HG03575 (cell line): ENCODE data around the gene CTBS.
"Not testable (repeated sequence)": the region's sequence is repeated elsewhere in the genome, so short reads cannot be mapped to it uniquely, and the experiment has no call there.

Experiments
- ATAC-seq: cut with Tn5 transposase; IDR thresholded peaks from one replicate; pipeline ENCODE4 v1.9.1; 2021; ENCODE audit not compliant: unreplicated experiment, insufficient number of reproducible peaks, low FRiP score; ENCODE audit errors: extremely low read depth

CTBS gene

DNA sequence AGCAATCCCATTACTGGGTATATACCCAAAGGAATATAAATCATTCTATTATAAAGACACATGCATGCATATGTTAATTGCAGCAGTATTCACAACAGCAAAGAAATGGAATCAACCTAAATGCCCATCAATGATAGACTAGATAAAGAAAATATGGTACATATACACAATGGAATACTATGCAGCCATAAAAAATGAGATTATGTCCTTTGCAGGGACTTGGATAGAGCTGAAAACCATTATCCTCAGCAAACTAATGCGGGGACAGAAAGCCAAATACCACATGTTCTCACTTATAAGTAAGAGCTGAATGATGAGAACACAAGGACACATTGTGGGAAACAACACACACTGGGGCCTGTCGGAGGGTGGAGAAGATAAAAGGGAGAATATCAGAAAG lies 20.7 kb upstream of the CTBS start:
- ATAC-seq, result not testable (repeated sequence)

DNA sequence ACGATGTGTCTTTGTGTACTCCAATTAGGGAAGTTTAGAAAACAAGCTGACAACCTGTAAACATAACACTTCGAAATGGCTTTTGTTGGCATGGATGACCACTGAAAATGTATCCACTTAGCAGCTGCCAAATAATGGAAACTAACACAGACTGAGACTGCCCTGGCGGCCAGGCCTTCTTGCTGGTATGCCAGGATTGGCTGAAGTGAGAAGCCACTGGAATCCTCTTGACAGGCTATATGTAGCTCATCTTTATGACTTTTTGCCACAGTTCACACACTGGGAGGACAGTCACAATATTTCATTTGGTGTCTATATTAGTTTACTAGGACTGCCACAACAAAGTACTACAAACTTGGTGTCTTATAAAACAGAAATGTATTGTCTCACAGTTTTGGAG lies 12.9 kb upstream of the CTBS start:
- ATAC-seq, result no peak

DNA sequence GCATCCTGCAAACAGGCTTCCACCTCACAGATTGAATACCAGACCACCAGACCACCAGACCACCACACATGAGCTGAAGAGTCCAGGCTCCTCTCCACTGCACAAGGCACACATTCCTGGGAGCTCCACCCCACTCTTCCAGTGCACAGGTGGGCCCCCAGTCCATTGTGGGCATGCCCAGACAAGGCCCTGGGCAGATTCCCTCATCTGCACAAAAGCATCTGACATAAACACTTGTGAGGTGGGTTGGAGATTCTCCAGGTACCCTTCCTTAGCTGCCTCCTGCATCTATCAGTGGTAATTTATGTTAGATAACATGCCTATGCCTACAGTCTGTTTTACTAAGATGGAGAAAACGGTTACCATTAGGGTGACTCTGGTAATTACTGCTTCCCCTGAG lies 11.6 kb upstream of the CTBS start:
- no peak for ATAC-seq

DNA sequence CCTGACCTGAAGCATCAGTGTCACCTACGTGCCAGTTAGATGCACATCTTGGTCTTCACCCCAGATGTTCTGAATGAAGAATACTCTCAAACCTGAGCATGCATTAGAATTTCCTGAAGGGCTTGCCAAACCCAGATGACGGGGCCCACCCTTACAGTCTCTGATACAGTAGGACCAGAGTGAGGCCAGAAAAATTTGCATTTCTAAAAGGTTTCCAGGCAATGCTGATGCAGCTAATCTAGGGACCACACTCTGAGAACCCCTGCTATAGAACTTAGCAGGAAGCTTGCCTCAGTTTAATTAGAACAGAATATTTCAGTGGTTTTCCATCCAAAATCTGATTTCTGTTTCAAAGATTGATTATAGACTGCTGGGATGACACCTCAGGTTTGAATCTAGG lies 9.9 kb upstream of the CTBS start:
- no peak for ATAC-seq

DNA sequence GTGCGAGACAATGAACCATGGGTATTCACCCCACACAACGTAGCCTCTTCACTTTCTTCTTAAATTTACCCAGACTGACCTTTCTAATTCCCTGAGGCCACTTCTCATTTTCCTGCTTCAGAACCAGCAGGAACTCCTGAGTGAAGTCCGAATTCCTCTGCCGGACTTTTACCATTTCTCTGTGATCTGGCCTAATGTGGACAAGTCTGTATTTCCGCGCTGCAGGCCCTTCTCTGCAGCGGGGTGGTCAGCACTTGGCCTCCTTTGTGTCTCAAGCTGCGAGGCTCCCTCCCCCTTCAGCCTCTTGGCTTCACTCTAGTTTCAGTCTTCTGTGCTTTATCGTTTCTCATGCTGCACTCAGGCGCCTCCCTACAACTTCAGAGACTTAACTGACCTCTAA lies 9.4 kb upstream of the CTBS start:
- ATAC-seq, result no peak

DNA sequence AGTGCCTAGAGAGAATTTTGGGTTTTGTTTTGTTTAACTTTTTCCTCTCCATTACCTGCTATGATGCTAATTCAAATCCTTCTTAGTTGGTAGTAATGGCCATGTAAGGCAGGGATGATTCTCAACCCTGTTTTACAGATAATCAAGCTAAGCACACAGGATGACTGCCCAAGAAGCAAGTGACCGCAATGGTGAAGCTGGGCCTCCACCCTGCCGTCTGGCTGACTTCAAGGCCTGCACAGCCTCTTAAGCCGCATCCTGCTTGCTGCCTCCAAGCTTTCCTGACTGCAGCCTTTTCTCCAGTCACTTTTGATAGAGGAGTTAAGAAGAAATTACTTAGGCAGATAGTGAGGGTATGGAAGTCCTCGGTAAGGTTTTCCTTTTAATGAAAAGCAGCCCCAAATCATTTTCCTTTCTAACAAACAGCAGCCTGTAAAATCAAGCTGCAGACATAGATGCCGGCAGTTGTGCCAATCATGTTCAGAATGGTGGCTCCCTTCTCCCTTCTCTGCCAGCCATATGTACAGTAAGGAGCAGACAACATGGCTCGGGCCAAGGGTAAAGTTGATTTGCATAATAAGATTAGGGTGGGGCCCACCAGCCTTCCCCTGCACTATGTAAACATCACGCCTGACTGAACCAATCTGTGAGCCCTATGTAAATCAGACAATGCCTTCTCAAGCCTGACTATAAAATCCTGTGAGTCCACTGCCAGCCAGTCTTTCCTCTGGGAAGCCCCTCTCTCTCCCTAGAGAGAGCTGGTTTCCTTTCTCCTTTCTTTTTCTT lies 8.8 kb upstream of the CTBS start:
- ATAC-seq, result no peak

DNA sequence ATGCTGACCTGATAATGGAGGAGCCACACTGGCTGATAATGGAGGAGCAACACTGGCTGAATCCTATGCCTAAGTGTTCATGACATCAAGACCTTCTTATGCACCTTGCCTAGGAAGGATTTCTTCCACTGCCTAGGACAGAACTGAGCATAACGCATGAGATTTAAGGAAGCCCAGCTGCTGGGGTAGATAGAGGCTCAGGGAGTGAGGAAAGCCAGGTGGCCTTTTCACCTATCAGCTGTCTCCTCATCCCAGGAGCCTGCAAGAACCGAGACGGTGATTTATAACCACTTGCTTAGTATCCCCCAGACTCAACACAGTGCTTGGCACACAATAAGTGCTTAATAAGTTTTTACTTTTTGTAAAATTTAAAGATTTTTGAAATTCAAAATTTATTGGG lies 7.4 kb upstream of the CTBS start:
- no peak for ATAC-seq

DNA sequence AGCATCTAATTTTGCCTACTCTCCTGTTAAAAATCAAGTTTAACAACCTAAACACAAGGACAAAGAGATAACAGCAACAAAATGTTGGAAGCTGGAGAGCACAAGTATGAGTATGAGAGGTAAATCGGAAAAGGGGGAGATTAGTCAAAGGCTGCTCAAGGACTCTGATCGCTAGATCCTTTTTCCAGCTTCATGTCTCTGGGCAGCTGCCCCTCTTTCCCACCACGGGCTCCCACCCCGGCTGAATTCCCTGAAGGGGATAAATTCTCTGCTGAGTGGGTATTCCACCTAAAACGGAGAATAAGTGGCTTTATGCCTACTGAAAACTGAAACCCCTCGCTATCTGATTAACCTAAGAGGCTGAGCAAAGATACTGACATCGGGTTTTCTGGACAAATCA lies 696 bp upstream of the CTBS start:
- ATAC-seq, result no peak

DNA sequence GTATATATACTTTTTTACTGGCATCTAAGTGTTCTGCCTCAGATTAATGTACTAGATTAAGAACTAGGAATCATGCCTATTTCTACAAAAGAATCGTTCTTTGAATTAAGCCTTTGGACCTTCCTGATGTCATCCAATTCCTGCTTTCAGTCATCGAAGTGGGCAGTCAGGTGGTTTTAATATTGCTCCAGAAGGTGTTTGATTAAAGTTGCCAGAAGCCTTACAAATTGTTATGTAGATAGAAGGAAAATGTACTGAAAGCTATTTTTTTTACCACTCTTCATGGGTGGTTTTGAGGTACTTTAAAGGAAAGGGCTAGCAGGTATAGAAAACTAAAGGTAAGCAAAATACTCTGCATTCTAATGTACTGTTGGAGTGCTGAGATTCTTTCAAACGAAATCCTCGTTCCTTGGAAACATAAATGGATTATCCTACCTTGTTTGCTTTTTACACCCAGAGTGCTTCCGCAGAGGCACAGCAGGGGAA lies 716 bp downstream of the CTBS start:
- no peak for ATAC-seq

DNA sequence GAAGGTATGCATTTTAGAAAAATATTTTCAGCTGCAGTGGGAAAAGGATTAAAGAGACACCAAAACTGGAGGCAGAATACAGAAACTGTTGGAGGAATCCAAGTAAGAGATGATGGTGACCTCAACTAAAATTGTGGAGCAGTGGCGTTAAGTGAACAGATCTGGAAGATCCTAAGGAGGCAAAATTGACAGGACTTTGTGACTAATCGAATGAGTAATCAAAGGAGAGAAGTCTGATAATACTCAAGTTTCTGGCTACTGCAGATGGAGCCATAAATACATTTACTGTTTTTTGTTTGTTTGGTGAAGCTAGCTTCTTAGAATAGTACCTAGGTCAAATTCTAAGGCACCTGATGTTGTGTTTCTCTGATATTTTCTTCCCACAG lies 3.1 kb downstream of the CTBS start:
- no peak for ATAC-seq

DNA sequence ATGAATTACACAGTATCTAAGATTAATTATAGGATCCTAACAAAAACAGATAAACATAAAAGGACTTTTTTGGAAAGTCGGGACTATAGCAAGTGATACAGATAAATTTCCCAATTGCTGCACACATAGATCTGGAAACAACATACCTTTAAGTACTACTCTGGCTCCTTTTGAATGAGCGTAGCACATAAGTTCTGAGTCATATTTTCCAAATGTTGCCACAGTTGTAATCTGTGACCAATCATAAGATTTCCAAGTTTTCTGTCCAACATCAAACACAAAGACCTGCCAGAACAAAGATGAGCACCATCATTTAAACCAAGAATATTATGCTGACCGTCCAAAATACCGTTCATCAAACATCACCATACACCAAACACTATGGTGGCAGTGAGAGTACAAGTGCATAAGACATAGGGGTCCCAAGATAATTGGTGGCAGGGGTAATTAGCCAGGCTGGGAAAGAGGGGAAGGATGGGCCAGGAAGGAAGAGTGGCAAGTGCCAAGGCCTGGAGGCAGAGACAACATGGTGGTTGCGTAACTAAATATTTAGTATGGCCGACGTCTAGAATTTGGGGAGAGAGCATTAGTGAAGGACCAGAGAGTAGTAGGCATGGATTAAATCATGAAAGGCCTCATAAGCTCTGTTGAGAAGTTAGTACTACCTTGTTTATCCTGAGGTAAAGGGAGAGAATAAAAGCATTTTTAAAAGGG lies 3.6 kb downstream of the CTBS start:
- ATAC-seq, result no peak

DNA sequence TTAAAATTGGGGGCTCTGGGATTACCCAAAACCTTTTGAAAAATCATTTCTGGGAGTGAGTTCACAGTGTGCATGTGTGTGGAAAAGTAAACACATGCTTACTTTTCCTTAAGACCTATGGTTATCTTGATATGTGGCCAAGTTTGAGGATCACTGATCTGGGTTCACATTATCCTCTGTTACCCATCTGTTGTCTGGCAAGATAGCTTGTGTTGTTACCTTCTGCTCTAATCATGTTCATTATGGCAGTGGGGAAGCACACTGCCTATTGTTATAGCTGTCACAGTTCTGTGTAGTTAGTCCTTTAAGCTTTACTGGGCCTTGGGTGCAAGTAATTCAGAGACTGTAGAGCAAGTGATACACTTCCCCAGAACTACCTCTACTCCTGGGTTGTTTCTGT lies 5.0 kb downstream of the CTBS start:
- no peak for ATAC-seq

DNA sequence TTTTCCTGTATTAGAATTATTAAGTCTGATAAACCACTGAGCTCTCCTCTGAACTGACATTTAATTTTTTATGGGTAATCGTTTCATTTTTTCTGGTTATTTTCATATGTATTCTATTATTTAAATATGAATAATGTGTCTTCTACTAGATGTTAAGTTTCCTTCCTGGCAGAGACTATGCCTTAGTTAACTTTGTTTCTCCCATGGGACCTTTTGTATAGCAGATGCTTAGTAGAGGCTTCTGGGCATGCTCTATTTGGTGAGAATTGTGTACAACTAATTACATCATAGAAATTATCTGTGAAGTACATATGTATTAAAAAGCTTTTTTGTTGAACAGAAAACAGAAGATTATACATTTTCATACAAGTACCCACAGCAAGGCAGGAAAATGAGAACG lies 23.4 kb downstream of the CTBS start:
- ATAC-seq, result no peak

DNA sequence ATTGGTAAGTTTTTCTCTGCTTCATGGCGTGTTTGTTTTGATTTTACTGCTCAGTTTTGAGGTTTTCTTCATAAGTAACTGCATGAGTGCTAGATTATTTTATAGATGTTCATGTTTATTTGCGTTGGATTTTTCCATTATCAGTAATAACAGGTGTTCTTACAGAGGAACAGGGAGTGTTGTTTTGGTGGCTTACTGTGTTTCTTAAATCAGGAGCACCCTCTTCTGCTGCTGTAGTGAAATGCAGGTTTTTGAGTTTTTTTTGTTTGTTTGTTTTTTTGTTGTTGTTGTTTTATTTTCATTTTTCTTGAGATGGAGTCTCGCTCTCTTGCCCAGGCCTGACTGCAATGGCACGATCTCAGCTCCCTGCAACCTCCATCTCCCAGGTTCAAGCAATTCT lies 32.6 kb downstream of the CTBS start:
- no peak for ATAC-seq

DNA sequence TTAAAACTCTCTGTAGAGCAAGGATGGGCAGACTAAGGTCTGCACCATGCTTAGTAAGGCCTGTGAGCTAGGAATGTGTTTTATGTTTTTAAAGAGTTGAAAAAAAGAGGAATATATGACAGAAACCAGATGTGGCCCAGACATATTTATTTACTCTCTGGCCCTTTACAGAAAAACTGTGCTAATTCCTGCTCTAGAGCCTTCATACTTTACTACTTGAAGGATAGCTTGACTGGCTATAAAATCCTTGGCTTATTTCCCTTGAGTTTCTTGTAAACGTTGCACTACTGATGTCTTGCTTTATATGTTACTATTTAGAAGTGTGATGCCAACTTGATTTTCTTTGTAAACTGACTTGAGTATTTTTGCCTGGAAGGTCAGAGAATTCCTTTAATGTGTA lies 33.5 kb downstream of the CTBS start:
- no peak for ATAC-seq

DNA sequence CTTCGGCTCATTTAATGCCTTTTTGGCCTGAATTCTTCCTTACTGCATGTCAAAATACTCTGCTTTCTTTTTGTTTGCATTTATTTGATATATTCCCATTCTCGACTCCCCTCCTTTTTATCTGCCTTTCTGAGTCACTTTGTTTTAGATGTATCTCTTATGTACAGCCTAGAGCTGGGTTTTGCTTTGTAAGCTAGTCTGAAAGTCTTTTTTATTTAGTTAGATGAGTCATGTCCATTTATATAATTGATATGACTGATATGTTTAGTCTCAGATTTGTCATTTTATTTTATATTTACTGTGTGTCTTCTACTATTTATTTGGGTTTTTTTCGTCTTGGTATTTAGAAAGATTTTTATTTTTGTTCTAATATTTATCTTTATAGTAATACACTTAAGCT lies 34.3 kb downstream of the CTBS start:
- no peak for ATAC-seq

DNA sequence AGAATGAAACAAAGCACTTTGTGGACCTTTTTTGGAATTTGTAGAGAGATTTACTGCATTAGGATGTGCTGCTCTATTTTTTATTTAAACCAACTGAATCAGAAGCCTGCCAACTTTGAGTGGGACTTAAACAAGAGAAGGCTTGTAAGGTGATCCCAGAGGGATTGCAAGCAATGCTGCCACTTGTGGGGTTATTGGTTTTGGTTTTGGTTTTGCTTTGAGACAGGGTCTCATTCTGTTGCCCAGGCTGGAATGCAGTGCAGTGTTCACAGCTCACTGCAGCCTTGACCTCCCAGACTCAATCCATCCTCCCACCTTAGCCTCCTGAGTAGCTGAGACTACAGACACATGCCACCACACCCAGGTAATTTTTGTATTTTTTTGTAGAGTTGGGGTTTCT lies 35.6 kb downstream of the CTBS start:
- peak; percentile 66 for ATAC-seq

DNA sequence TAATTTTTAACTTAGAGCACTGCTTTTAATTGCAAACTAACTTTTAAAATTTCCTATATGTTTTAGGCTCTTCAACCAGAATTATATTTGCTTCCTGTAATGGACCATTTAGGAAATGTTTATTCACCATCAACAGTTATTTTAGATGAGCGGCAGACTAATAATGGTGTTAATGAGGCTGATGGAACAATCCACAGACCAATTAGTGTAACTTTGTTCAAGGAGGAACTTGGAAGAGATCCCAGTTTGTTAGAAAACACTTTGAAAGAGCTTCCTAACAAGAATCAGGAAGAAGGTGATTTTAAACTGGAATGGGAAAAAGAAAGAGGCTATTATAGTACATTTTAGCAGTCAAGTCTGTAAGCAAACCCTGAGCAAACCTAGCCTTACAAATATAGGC lies 48.5 kb downstream of the CTBS start:
- ATAC-seq, result no peak

DNA sequence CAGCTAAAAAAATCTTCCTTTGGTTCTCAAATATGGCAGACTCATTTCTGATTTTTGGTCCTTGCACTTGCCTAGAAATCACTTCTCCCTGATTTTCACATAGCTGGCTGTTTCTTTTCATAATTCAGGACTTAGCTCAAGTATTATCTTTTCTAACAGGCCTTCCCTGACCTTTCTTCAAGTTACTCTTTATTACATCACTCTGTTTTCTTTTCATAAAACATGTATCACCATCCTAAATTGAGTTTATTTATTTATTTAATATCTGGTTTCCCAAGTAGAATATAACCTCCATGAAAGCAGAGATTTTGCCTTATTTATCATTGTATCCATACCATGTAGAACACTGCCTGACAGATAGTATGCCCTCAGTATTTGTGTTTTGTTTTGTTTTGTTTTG lies 49.6 kb downstream of the CTBS start:
- no peak for ATAC-seq

DNA sequence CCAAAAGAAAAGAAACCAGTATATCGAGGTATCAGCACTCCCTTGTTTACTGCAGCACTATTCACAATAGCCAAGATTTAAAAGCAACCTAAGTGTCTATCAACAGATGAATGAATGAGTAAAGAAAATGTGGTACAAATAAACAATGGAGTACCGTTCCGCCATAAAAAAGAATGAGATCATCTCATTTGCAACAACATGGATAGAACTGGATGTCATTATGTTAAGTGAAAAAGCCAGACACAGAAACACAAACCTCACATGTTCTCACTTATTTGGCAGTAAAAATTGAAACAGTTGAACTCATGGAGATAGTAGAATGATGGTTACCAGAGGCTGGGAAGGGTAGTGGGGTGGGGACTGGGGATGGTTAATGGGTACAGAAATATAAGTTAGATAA lies 63.6 kb downstream of the CTBS start:
- no peak for ATAC-seq

DNA sequence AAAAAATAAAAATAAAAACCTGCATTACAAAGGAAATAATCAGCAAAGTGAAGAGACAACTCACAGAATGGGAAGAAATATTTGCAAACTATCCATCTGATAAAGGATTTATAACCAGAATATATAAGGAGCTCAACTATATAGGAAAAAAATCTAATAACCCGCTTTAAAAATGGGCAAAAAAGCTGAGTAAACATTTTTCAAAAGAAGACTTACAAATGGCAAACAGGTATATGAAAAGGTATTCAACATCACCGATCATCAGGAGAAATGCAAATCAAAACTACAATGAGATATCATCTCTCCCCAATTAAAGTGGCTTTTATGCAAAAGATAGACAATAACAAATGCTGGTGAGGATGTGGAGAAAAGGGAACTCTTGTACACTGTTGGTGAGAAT lies 64.1 kb downstream of the CTBS start:
- no peak for ATAC-seq
